Thoracic aorta (tissue), 2 donors: ENCODE results near the gene OR2A5. TPM values are rescaled to one million over a fixed set of nuclear protein-coding genes. Genes with fewer than 3 reads are reported as not detected.

Experiments used
- ATAC-seq: fragments of 150-250 bp; one replicate; pipeline ENCODE4 v1.8.0; 2017; ENCODE audit warnings: low read depth; ENCODE audit not compliant: insufficient number of reproducible peaks, low FRiP score
- DNase-seq: peaks from one replicate; pipeline ENCODE4 v3.0.0-alpha.2; 2020; ENCODE audit warnings: low spot score
- H3K27ac ChIP-seq, 2 donors: fragments of 200-600 bp; sonication (generic); 1 replicate in 1 of 2; 2 replicates in 1 of 2; pipeline ENCODE4 v1.5.1; 2016; ENCODE audit warnings: mild to moderate bottlenecking in 2 of 2, moderate library complexity in 2 of 2
- H3K27me3 ChIP-seq: fragments of 200-600 bp; sonication (generic); replicated peaks from 2 replicates; pipeline ENCODE4 v1.6.0; 2016; ENCODE audit warnings: mild to moderate bottlenecking; ENCODE audit not compliant: insufficient read depth
- H3K36me3 ChIP-seq: fragments of 200-600 bp; sonication (generic); one replicate; pipeline ENCODE4 v1.5.1; 2016
- H3K4me1 ChIP-seq, 2 donors: fragments of 200-600 bp; sonication (generic); 1 replicate in 1 of 2; 2 replicates in 1 of 2; pipeline versions ENCODE4 v1.5.1 to v1.6.0; 2016; ENCODE audit warnings: low read depth in 2 of 2, mild to moderate bottlenecking in 1 of 2; ENCODE audit not compliant: control insufficient read depth in 1 of 2
- H3K4me3 ChIP-seq: fragments of 200-600 bp; sonication (generic); 2 replicates; pipeline ENCODE4 v1.5.1; 2016; ENCODE audit warnings: mild to moderate bottlenecking
- H3K9me3 ChIP-seq: fragments of 200-600 bp; sonication (generic); 2 replicates; pipeline ENCODE4 v1.5.1; 2016
- CTCF ChIP-seq: fragments of 200-600 bp; sonication (generic); IDR thresholded peaks from one replicate; pipeline ENCODE4 v1.5.1; 2019; ENCODE audit warnings: antibody characterized with exemption
- total RNA-seq, 2 donors: library from RNA; depleted of rRNA; stranded (reverse); fragments of >200 nt; gene quantifications; one replicate each; pipeline versions ENCODE4 v1.1.0 to v1.2.3, GENCODE V29; 2016

OR2A5 gene, protein sequence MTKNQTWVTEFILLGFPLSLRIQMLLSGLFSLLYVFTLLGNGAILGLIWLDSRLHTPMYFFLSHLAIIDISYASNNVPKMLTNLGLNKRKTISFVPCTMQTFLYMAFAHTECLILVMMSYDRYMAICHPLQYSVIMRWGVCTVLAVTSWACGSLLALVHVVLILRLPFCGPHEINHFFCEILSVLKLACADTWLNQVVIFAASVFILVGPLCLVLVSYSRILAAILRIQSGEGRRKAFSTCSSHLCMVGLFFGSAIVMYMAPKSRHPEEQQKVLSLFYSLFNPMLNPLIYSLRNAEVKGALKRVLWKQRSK
- not detected for total RNA-seq

GRCh38 chr7:144048648-144049047, at the start of gene OR2A5:
Gene OR2A5 (plus strand): TSS chr7:144048948. CDS start chr7:144050402, 1,454 bp downstream.
- H3K27ac ChIP-seq = no peak within 1 kb of the TSS
- ATAC-seq (no peak), DNase-seq (no peak)
- no peak within 1 kb of the TSS for H3K4me3 ChIP-seq
- no peaks in the 10 kb centered on the region for H3K9me3 ChIP-seq
- H3K36me3 ChIP-seq = no peaks in the 10 kb centered on the region
- no peak for TF ChIP-seq CTCF
- H3K27me3 ChIP-seq = no peaks in the 10 kb centered on the region
- H3K4me1 ChIP-seq = no peaks in the 10 kb centered on the region

DNA sequence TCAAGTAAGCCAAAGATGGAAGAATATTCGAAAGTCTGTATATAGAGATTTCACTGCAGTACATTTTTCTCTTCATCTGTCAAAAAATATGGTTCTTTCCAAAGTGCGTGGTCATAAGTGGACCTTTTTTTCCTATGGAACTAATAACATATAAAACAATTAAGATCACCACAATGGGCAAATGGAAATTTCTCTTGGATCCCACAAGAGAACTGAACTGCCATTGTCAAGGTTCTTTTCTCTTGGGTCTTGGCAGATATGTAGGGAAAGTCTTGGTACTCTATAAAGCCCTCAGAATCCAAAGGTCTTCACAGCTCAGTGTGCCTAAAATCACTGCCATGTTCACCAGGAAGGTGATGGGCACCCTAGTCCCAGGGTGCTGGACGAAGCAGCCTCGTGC, 48.7 kb upstream of the OR2A5 start, which contains the start of gene OR6B1:
Gene OR6B1 (plus strand): TSS at position 301 of the 400 bp plus-strand sequence. CDS start 3,677 bp downstream, outside the sequence.
- H3K27ac ChIP-seq = no peak within 1 kb of the TSS
- ATAC-seq (no peak), DNase-seq (no peak)
- no peaks in the 10 kb centered on the region for H3K4me1 ChIP-seq
- H3K4me3 ChIP-seq = no peak within 1 kb of the TSS
- H3K36me3 ChIP-seq = no peaks in the 10 kb centered on the region
- no peak for TF ChIP-seq CTCF
- H3K9me3 ChIP-seq = no peaks in the 10 kb centered on the region
- no peaks in the 10 kb centered on the region for H3K27me3 ChIP-seq

DNA sequence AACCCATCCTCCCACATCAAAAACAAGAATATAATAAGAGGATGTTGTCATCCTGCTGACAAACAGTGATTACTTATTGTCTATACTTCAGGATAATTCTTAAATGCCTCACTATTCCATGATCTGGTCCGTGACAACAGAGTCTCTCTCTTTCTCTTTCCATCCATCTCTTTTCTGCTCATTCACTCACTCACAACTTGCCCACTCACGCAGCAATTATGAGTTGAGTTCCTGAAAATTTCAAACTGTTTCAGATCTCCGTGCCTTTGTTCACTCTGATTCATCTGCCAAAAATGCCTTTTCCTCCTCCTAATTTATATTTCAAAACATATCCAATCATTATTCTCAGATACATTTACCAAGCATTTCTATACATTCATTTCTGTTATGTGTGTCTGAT, 47.2 kb upstream of the OR2A5 start:
- no peaks in the 10 kb centered on the region for H3K9me3 ChIP-seq
- H3K4me1 ChIP-seq = no peaks in the 10 kb centered on the region
- ATAC-seq (no peak), DNase-seq (no peak)
- no peak overlapping the region for H3K27ac ChIP-seq
- no peaks in the 10 kb centered on the region for H3K36me3 ChIP-seq
- no peak overlapping the region for H3K4me3 ChIP-seq
- no peaks in the 10 kb centered on the region for H3K27me3 ChIP-seq
- TF ChIP-seq CTCF = no peak

- no peaks in the 10 kb centered on the region for H3K36me3 ChIP-seq
- H3K27me3 ChIP-seq = no peaks in the 10 kb centered on the region
- TF ChIP-seq CTCF = no peak
- H3K4me1 ChIP-seq = no peaks in the 10 kb centered on the region
- H3K27ac ChIP-seq = no peak overlapping the region
- H3K9me3 ChIP-seq = no peaks in the 10 kb centered on the region
- ATAC-seq (no peak), DNase-seq (no peak)
- H3K4me3 ChIP-seq = no peak overlapping the region
Measured at GRCh38 chr7:144004703-144005102, 44.0 kb upstream of the OR2A5 start.

DNA sequence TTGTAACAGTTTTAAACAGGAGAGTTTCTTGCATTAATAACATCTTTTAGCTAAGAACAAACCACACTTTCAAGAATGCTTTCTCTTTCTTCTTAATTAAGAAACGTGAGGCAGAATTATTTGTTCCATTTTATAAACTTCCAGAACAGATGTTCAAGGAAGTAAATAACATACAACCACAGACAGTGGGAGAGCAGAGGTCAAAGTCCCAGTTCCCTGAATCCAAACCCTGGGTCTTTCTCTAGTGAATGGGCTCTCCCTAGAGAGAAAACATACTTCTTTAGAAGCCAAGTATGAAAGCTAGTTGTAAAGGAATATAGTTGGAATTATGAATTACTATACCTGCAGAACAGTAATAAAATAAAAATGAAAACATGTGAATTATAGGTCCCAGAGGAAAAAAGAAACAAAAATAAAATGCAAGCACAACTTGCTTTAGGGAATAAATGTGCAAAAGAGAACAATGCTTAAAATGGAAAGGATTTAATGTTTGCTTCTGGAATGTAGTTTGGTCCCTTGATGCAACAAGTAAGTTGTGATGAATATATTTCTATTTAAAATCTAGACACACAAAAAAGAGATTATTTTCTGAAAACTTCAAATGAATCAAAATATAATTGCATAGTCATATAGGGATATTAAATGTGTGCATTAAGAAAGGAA, 42.6 kb upstream of the OR2A5 start:
- no peaks in the 10 kb centered on the region for H3K27me3 ChIP-seq
- DNase-seq = no peak
- no peaks in the 10 kb centered on the region for H3K9me3 ChIP-seq
- H3K4me1 ChIP-seq = no peaks in the 10 kb centered on the region
- no peaks in the 10 kb centered on the region for H3K36me3 ChIP-seq
- no peak overlapping the region for H3K27ac ChIP-seq
- no peak for TF ChIP-seq CTCF
- H3K4me3 ChIP-seq = no peak overlapping the region
- ATAC-seq = no peak
